Stimulated activated CD8-positive, alpha-beta memory T cell treated with anti-CD3 and anti-CD28 coated beads, Interleukin-4, amount 100 ng/mL, for 4 hours (primary cell): ENCODE data around the gene RAB3A.
A peak's percentile ranks its signal among the peaks of the same experiment; 100 is the strongest.

Experiments
- DNase-seq, 2 donors: peaks; one replicate each; pipeline ENCODE4 v3.0.0-alpha.2; 2020; ENCODE audit warnings: low read depth in 2 of 2, low spot score in 1 of 2

RAB3A gene

GRCh38 chr19:18152817-18153555 lies 50.9 kb downstream of the RAB3A start, which contains the start of gene PIK3R2:
Gene PIK3R2 (plus strand): TSS chr19:18153163. CDS start chr19:18155880, 2,717 bp downstream.
- peak; percentile 97 to 98 for DNase-seq

DNA sequence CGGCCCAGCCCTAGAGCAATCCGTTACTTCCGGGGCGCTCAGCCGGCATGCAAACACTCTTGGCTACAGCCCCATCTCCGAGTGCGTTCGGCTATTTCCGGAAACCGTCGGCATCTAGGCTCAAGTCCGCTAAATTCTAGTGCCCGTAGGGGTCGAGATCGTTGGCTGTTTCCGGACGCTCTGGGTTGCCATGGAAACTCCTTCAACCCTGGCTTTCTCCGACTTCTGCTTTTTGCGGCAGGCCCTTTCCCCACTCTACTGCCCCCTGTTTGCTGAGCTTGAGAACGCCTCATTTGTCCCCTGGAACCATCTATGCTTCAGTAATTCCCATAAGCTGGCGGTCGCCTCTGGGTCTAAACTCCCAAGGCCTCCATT lies 51.4 kb downstream of the RAB3A start:
- peak; percentile 86 to 91 for DNase-seq

GRCh38 chr19:18150776-18151624 lies 52.8 kb downstream of the RAB3A start:
- DNase-seq: no peak

DNA sequence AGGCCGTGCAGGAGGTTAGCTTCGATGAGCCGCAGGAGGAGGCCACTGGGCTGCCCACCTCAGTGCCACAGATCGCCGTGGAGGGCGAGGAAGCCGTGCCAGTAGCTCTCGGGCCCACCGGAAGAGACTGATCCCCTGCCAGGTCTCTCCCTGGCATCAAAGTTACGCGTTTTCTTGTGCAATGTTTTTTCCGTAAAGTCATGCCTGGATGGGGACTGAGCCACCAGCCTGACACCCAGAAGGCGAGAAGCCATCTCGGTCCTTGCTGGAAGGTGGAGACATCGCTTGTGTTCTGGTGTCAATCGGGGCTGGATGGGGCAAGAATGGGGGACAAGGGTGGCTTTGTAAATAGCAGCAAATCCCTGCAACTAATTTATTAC lies 54.3 kb downstream of the RAB3A start:
- no peak for DNase-seq

DNA sequence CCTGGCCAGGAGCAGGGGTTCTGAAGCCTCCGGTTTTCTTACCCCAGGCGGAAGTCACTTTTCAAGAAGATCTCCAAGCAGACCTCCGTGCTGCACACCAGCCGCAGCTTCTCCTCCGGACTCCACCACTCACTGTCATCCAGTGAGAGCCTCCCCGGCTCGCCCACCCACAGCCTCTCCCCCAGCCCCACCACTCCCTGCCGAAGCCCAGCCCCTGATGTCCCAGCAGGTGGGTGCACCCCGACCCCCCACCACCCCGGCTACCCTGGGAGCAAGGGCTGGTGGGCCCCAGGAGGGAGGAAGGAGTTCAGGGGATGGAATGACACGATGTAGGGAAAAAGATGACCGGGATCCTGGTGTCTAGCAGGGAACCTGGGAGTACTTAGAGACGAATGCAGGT lies 56.4 kb downstream of the RAB3A start:
- no peak for DNase-seq
